ENCODE results near the gene BRF1.

DNA sequence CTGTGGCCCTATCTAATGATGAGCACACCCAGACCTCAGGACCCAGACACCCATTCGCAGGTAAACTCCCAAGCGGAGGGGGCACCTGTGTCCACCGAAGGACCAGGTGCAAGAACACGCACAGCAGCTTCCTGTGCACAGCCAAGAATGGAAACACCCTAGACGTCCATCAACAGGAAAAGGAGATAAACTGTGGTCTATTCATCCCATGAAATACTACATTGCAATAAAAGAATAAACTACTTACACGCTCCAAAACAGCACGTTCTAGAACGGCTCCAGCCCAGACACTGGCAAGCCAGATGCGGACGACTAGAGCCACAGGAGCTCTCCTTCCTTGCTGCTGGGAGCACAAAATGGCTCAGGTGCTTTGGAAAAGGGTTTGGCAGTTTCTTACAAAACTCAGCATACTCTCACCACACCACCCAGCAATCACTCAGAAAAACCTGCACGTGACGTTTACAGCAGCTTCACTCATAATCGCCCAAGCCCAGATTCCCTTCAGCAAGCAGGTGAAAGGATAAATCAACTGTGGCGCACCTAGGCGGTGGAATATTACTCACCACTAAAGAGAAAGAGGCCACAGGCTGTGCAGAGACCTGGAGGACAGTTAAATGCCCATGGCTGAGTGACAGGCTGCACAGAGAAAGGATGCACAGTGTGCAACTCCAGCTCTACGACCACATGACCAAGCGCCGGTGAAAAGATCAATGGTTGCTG lies 21.0 kb downstream of the BRF1 start:
- TF ChIP-seq, protein P1, sequence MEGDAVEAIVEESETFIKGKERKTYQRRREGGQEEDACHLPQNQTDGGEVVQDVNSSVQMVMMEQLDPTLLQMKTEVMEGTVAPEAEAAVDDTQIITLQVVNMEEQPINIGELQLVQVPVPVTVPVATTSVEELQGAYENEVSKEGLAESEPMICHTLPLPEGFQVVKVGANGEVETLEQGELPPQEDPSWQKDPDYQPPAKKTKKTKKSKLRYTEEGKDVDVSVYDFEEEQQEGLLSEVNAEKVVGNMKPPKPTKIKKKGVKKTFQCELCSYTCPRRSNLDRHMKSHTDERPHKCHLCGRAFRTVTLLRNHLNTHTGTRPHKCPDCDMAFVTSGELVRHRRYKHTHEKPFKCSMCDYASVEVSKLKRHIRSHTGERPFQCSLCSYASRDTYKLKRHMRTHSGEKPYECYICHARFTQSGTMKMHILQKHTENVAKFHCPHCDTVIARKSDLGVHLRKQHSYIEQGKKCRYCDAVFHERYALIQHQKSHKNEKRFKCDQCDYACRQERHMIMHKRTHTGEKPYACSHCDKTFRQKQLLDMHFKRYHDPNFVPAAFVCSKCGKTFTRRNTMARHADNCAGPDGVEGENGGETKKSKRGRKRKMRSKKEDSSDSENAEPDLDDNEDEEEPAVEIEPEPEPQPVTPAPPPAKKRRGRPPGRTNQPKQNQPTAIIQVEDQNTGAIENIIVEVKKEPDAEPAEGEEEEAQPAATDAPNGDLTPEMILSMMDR (IDR thresholded peaks at IDR 0.05), result no peak
- TF ChIP-seq POLR2AphosphoS5 (IDR thresholded peaks at IDR 0.05; ENCODE audit: insufficient read depth in 1 of 2, low read depth in 1 of 2), result no peak
